ENCODE data around the gene KLK11.

The KLK11 gene

GRCh38 chr19:50972795-50973376, 53.5 kb downstream of the KLK11 start:
- no peak for DNase-seq (ENCODE audit: low read depth in 2 of 2)
